GM11168 (cell line): Measurements from ENCODE around the gene QSER1.

Source experiments
- in situ Hi-C: fragments of 300-500 bp; cut with MboI; formaldehyde crosslinking; loops from one replicate; pipeline ENCODE4 v1.12.0; 2022; ENCODE audit warnings: low sequenced_read_pairs; ENCODE audit not compliant: unreplicated experiment

QSER1 gene

GRCh38 chr11:32888805-32889204, 3.8 kb upstream of the QSER1 start:
- in situ Hi-C loops: no loop called here

GRCh38 chr11:32890843-32891656, 1.6 kb upstream of the QSER1 start:
- in situ Hi-C loops: no loop called here

- in situ Hi-C loops: no loop called here
These were observed 805 bp upstream of the QSER1 start for GRCh38 chr11:32891657-32892354.

DNA sequence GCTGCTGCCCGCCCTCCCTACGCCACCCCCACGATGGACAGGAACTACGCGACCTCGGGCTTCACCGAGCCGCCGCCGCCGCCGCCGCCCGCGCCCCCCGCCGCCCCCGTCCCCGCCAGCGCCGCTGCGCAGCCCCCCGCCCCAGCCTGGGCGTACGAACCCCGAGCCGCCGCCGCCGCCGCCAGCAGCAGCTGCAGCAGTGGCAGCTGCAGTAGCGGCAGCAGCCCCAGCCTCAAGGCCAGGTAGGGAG, 407 bp downstream of the QSER1 start:
- in situ Hi-C loops: no loop called here

DNA sequence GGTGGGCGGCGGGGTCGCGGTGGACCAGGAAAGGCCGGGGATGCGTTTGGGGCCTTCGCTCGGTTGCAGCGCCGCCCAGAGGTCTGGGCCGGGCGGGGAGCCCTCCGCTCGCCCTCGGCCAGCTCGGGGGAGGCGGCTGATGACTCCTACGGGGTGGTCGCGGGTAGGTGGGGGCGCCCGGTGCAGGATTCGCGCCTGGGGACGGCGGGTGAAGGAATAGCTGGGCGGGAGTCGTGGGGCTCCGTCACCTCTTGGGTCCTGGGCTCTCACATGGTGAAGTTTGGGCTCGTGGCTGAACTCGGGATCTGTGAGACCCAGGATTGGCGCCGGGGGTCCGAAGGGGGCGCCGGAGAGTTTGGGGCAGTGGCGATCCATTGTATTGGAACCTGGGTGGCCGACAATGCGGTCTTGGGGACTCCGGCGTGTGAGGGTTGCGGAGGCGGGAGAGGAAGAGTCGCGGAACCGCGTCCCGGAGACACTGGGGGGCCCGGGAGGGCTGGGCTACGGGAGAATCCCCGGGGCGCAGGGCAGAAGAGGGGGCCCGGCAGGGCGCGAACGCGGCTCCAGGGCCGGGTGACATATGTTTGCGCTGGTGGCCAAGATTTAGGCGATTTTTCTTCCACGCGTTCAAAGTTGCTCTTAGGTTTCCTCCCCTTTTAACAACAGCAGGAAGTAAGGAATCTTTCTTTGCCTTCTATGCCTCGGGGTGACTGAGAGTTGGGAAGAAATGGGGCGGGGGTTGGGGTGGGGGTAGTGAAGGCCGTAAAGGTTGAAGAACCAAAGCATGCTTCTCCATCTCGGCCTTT, 935 bp downstream of the QSER1 start:
- in situ Hi-C loops: no loop called here

DNA sequence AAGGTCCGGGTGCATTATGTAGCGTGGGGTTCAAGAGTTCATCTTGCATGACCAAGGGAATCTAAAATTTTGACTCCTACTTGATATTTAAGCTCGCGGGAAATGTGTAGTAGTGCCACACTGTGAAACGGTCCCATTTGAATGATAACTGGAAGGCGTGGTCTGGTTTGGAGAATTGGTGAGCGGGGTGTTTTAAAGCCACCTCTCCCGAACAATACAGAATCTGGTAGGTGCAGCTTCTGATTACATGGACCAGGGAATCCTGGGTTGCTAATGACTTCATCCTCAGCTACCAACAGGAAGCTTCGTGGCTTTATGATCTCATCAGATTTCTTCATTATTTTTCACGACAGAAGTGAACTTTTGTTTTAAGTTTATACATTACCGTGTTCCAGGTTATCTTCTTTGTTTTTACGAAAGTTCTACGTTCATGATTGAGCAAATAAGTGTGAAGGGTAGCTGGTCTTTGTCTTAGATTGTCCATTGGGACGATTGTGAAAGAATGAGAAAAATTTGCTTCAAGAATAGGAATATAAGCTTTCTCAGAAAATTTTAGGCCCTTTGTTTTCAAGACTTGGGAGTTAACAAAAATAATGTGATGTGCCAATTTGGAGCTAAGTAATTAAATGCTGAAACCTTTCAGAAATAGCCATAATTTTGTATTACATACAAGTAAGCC, 1.7 kb downstream of the QSER1 start:
- in situ Hi-C loops: no loop called here

DNA sequence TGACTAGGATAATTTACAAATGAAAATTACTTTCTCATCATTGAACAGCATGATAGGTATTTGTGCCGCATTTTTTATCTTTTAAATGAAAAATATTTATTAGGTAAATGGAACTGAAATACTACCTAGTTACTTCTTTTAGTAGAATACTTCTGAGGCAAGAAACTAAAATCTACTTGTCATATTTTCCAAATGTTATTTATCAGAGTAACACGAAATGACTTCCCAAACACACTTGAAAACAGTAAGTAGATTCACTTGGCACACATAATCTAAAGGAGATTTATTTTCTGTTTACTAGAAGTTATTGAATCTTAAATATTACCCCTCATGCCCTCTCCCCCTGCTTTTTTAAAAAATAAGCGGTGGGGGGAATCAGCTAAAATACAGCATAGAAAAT, 2.3 kb downstream of the QSER1 start:
- in situ Hi-C loops: no loop called here

GRCh38 chr11:32895471-32895870, 2.9 kb downstream of the QSER1 start:
- in situ Hi-C loops: no loop called here

GRCh38 chr11:32897103-32897502, 4.5 kb downstream of the QSER1 start:
- in situ Hi-C loops: no loop called here

DNA sequence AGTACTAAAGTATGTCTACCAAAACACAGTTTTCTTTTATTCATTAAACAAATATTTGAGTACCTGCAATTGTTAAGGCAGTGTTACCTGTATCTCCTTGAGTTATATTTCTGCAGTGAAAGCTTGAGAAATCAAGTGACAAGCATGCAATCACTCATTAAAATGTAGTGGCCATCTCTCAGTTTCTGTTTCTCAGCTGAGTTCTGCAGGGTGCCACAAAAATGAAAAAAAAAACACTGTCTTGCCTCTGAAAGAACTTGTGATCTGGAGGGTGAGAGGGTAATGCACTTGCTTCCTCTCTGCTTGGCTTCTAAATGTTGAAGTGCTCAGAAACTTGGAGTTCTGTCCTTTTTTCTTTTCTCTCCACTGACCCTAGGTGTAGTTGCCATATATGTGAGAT, 6.8 kb downstream of the QSER1 start:
- in situ Hi-C loops: no loop called here

DNA sequence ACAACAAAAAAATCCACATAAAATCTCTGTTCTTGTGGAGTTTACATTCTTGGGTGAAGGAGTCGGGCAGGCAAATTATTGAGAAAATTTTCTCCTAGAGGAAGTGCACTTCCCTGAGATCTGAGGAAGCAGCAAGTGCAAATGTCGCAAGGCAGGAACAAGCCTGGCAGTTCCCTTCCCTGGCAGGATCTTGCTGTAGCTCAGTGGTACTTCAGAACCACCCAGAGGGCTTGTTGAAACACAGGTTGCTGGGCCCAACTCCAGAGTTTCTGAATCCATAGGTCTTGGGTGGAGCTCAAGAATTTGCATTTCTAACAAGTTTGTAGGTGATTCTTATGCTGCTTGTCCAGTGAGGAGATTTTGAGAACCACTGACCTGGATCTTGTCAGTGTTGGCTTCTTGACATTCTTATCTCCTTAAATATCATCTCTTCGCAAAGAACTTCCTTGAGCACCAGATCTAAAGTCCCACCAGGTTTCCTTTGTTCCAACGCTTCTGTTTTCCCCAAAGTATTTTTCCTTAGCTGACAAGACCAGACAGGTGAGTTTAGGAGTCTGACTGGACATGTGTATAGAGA, 9.6 kb downstream of the QSER1 start:
- in situ Hi-C loops: no loop called here

- in situ Hi-C loops: no loop called here
These were observed 12.5 kb downstream of the QSER1 start for GRCh38 chr11:32905028-32905667.

DNA sequence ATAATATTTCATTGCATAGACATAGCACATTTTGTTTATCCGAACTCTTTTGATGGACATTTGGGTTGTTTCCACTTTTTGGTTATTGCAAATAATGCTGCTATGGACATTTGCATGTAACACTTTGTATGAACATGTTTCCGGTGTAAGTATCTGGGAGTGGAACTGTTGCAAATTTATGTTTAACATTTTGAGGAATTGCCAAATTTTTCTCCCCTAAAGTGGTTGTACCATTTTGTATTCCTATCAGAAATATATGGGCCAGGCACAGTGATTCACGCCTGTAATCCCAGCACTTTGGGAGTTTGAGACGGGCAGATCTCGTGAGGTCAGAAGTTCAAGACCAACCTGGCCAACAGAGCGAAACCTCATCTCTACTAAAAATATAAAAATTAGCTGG, 16.0 kb downstream of the QSER1 start:
- in situ Hi-C loops: no loop called here

GRCh38 chr11:32911413-32911812, 18.8 kb downstream of the QSER1 start:
- in situ Hi-C loops: no loop called here

GRCh38 chr11:32913445-32913844, 20.8 kb downstream of the QSER1 start:
- in situ Hi-C loops: no loop called here

DNA sequence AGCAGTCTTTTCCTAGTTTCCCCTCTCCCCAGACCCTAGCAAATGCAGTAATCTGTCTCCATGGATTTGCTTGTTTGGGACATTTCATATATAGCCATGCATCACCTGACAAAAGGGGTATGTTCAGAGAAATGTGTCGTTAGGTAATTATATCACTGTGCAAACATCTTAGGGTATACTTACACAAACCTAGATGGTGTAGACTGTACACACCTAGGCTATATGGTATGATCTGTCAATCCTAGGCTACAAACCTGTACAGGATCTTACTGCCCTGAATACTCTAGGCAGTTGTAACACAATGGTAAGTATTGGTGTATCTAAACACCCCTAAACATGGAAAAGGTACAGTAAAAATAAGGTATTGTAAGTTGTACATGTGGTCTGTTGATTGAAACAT, 23.8 kb downstream of the QSER1 start:
- in situ Hi-C loops: no loop called here

- in situ Hi-C loops: no loop called here
These were observed 24.4 kb downstream of the QSER1 start for GRCh38 chr11:32916994-32917393.

GRCh38 chr11:32918427-32918826, 25.8 kb downstream of the QSER1 start:
- in situ Hi-C loops: no loop called here

GRCh38 chr11:32919338-32919737, 26.7 kb downstream of the QSER1 start:
- in situ Hi-C loops: no loop called here

DNA sequence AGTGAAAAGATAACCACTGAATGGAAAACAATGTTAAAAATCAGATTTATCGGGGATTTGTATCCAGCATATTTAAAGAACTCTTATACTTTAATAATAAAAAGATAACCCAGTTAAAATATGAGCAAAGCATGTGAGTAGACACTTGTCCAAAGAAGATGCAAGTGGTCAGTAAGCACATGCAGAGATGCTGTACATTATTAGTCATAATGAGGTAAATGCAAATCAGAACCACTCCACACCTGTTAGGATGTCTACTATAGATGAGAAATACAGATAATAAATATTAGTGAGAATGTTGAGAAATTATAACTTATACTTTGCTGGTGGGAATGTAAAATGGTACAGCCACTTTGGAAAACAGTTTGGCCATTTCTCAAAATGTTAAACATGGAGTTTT, 28.0 kb downstream of the QSER1 start:
- in situ Hi-C loops: no loop called here
